CD4-positive, alpha-beta memory T cell (primary cell): ENCODE results near the gene NYNRIN. TPM values are rescaled to one million over a fixed set of nuclear protein-coding genes. Genes with fewer than 3 reads are reported as not detected.

Experiments used
- CTCF ChIA-PET: fragments of 350-600 bp; sonication (Branson Sonifier 250); formaldehyde crosslinking; loops from one replicate; lab custom pipeline; 2021; ENCODE audit warnings: inconsistent platforms; ENCODE audit not compliant: partially characterized antibody; lab: Charles Lee
- POLR2A ChIA-PET: fragments of 350-600 bp; sonication (Branson Sonifier 250); formaldehyde crosslinking; loops from one replicate; lab custom pipeline; 2021; ENCODE audit not compliant: partially characterized antibody; lab: Charles Lee
- DNase-seq, 5 donors: peaks; one replicate each; pipeline versions ENCODE4 v3.0.0 to v3.0.0-alpha.2; 2020 to 2022; ENCODE audit warnings: mixed read lengths in 1 of 5
- H3K27ac ChIP-seq: one replicate; pipeline ENCODE4 v1.7.0; 2013; ENCODE audit warnings: low read depth, low read length
- H3K27me3 ChIP-seq: 2 replicates; pipeline ENCODE4 v1.7.0; 2013; ENCODE audit warnings: mild to moderate bottlenecking, low read length, moderate library complexity; ENCODE audit not compliant: insufficient read depth
- H3K36me3 ChIP-seq: 2 replicates; pipeline ENCODE4 v1.7.0; 2013; ENCODE audit warnings: mild to moderate bottlenecking, low read length, moderate library complexity; ENCODE audit not compliant: insufficient read depth
- H3K4me1 ChIP-seq: 2 replicates; pipeline ENCODE4 v1.7.0; 2013; ENCODE audit warnings: mild to moderate bottlenecking, low read length, moderate library complexity; ENCODE audit not compliant: insufficient read depth
- H3K4me3 ChIP-seq, 2 donors: one replicate each; pipeline ENCODE4 v1.7.0; 2013; ENCODE audit warnings: low read length in 2 of 2, mild to moderate bottlenecking in 1 of 2
- H3K9me3 ChIP-seq, 2 donors: one replicate each; pipeline ENCODE4 v1.7.0; 2013; ENCODE audit warnings: low read length in 2 of 2, control low read depth in 1 of 2; ENCODE audit not compliant: control insufficient read depth in 1 of 2
- H3K27ac Mint-ChIP-seq, 7 donors: one replicate each; pipeline ENCODE4 v1.8.0; 2020 to 2021; ENCODE audit warnings: mixed read lengths in 7 of 7, mild to moderate bottlenecking in 6 of 7, inconsistent platforms in 3 of 7, moderate library complexity in 3 of 7
- H3K27me3 Mint-ChIP-seq, 2 donors: one replicate each; pipeline ENCODE4 v1.8.0; 2020 to 2021; ENCODE audit warnings: mixed read lengths in 2 of 2
- H3K36me3 Mint-ChIP-seq, 2 donors: one replicate each; pipeline ENCODE4 v1.8.0; 2020 to 2021; ENCODE audit warnings: mixed read lengths in 2 of 2, inconsistent platforms in 1 of 2, mild to moderate bottlenecking in 1 of 2
- H3K4me1 Mint-ChIP-seq, 4 donors: one replicate each; pipeline ENCODE4 v1.8.0; 2020 to 2021; ENCODE audit warnings: mixed read lengths in 4 of 4, mild to moderate bottlenecking in 1 of 4
- H3K4me3 Mint-ChIP-seq, 8 donors: one replicate each; pipeline ENCODE4 v1.8.0; 2020 to 2021; ENCODE audit warnings: mixed read lengths in 8 of 8, mild to moderate bottlenecking in 7 of 8, moderate library complexity in 6 of 8, inconsistent platforms in 3 of 8
- H3K9me3 Mint-ChIP-seq, 8 donors: one replicate each; pipeline ENCODE4 v1.8.0; 2020 to 2021; ENCODE audit warnings: mixed read lengths in 8 of 8, mild to moderate bottlenecking in 5 of 8, inconsistent platforms in 3 of 8, moderate library complexity in 1 of 8
- intact Hi-C: fragments of 100-400 bp; cut with micrococcal nuclease; formaldehyde crosslinking; loops from one replicate; pipeline ENCODE4 v1.15.1; 2023
- polyA plus RNA-seq, 2 donors: library from polyadenylated mRNA; unstranded; fragments of 300-500 nt; fragmentation: Illumina TruSeq; gene quantifications; one replicate each; pipeline ENCODE4 v1.2.3, GENCODE V29; 2021
- total RNA-seq, 2 experiments: library from RNA; stranded (reverse); gene quantifications; one replicate each; pipeline ENCODE4 v1.2.3, GENCODE V29; 2021

Gene NYNRIN
- total and polyA plus RNA-seq, 4 experiments from 2014 or later, result 0.02 to 0.32 TPM; not detected in 2

DNA sequence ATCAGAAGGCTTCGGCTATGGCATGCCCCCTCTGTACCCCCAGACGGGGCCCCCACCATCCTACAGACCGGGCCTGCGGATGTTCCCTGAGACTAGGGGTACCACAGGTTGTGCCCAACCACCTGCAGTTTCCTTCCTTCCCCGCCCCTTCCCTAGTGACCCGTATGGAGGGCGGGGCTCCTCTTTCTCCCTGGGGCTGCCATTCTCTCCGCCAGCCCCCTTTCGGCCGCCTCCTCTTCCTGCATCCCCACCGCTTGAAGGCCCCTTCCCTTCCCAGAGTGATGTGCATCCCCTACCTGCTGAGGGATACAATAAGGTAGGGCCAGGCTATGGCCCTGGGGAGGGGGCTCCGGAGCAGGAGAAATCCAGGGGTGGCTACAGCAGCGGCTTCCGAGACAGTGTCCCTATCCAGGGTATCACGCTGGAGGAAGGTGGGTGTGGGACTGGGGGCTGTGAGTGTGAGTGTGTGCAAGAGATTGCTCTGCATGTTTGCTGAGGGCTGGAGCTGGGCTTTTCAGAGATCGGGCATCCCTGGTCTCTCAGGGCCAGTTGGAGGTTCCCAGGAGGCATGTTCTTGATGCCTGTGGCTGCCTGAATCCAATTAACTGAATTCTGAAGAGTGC is 22.2 kb upstream of the NYNRIN start:
- Mint-ChIP-seq H3K27ac (no peak overlapping the region), H3K27me3 (peaks cover under 1 to 8% of the 10 kb centered on the region in 2 donors), H3K4me3 (no peak overlapping the region), H3K4me1 (no peaks in the 10 kb centered on the region), H3K36me3 (no peaks in the 10 kb centered on the region), H3K9me3 (no peaks in the 10 kb centered on the region)
- intact Hi-C loops, result no loop called here
- no peaks in the 10 kb centered on the region for H3K4me1 ChIP-seq
- H3K4me3 ChIP-seq, result no peak overlapping the region
- CTCF ChIA-PET, result no interaction called here
- no peaks in the 10 kb centered on the region for H3K9me3 ChIP-seq
- POLR2A ChIA-PET, result no interaction called here
- no peaks in the 10 kb centered on the region for H3K36me3 ChIP-seq
- no peaks in the 10 kb centered on the region for H3K27me3 ChIP-seq
- DNase-seq, result no peak
- H3K27ac ChIP-seq, result no peak overlapping the region

- no peaks in the 10 kb centered on the region for H3K4me1 Mint-ChIP-seq
- CTCF ChIA-PET, result no interaction called here
- intact Hi-C loops, result no loop called here
Measured at GRCh38 chr14:24377126-24377525, 21.7 kb upstream of the NYNRIN start.

GRCh38 chr14:24377657-24378056 is 21.1 kb upstream of the NYNRIN start:
- Mint-ChIP-seq H3K27me3 (peaks cover 0 to 8% of the 10 kb centered on the region in 2 donors), H3K27ac (no peak overlapping the region), H3K9me3 (no peaks in the 10 kb centered on the region), H3K36me3 (no peaks in the 10 kb centered on the region), H3K4me3 (no peak overlapping the region), H3K4me1 (no peaks in the 10 kb centered on the region)
- ChIA-PET POLR2A (no interaction called here), CTCF (no interaction called here)
- H3K4me1 ChIP-seq, result no peaks in the 10 kb centered on the region
- H3K4me3 ChIP-seq, result no peak overlapping the region
- H3K9me3 ChIP-seq, result no peaks in the 10 kb centered on the region
- no peaks in the 10 kb centered on the region for H3K27me3 ChIP-seq
- intact Hi-C loops, result no loop called here
- no peaks in the 10 kb centered on the region for H3K36me3 ChIP-seq
- H3K27ac ChIP-seq, result no peak overlapping the region
- no peak for DNase-seq

More at GRCh38 chr14:24377126-24377525, 21.7 kb upstream of the NYNRIN start:
- no peak overlapping the region for H3K4me3 ChIP-seq
- no peaks in the 10 kb centered on the region for H3K4me1 ChIP-seq
- Mint-ChIP-seq H3K27me3 (peaks cover 0 to 8% of the 10 kb centered on the region in 2 donors), H3K36me3 (no peaks in the 10 kb centered on the region), H3K9me3 (no peaks in the 10 kb centered on the region), H3K4me3 (no peak overlapping the region), H3K27ac (no peak overlapping the region)
- no peak overlapping the region for H3K27ac ChIP-seq
- POLR2A ChIA-PET, result no interaction called here
- H3K27me3 ChIP-seq, result no peaks in the 10 kb centered on the region
- DNase-seq, result no peak
- no peaks in the 10 kb centered on the region for H3K9me3 ChIP-seq
- H3K36me3 ChIP-seq, result no peaks in the 10 kb centered on the region

DNA sequence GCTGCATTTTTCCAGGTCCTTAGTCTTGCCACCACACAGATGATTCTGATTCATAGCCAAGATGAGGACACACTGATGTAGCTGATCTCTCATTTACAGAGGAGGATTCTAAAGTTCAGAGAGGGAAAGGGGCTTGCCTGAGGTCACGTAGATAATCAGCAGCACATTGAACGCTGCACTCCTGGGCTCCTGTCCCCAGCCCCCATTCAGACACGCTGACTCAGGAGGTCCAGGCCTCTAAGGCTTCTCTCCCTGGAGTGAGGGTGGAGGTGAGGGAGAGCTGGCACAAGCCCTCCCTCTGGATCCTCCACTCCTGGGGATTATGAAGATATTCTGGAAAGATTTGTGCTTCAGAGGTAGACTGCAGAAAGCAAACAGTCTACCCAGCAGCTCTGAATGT is 20.5 kb upstream of the NYNRIN start:
- H3K27ac Mint-ChIP-seq, result no peak overlapping the region
- intact Hi-C loops, result no loop called here
- POLR2A ChIA-PET, result no interaction called here

GRCh38 chr14:24378981-24379906 is 19.6 kb upstream of the NYNRIN start:
- intact Hi-C loops, result no loop called here
- H3K4me3 Mint-ChIP-seq, result no peak overlapping the region
- peaks cover 2 to 11% of the 10 kb centered on the region in 2 donors for H3K27me3 Mint-ChIP-seq
- Histone ChIP-seq H3K27me3 (no peaks in the 10 kb centered on the region), H3K4me3 (no peak overlapping the region), H3K27ac (no peak overlapping the region), H3K9me3 (no peaks in the 10 kb centered on the region), H3K4me1 (no peaks in the 10 kb centered on the region), H3K36me3 (no peaks in the 10 kb centered on the region)
- H3K36me3 Mint-ChIP-seq, result no peaks in the 10 kb centered on the region
- no peaks in the 10 kb centered on the region for H3K9me3 Mint-ChIP-seq
- ChIA-PET CTCF (no interaction called here), POLR2A (no interaction called here)
- DNase-seq, result no peak
- no peaks in the 10 kb centered on the region for H3K4me1 Mint-ChIP-seq
- H3K27ac Mint-ChIP-seq, result peak overlapping the region in 1 of 7 donors; percentile 52

More for the DNA sequence above, 20.5 kb upstream of the NYNRIN start:
- Histone ChIP-seq H3K9me3 (no peaks in the 10 kb centered on the region), H3K27ac (no peak overlapping the region), H3K4me3 (no peak overlapping the region), H3K27me3 (no peaks in the 10 kb centered on the region), H3K36me3 (no peaks in the 10 kb centered on the region), H3K4me1 (no peaks in the 10 kb centered on the region)
- Mint-ChIP-seq H3K9me3 (no peaks in the 10 kb centered on the region), H3K4me3 (no peak overlapping the region), H3K27me3 (peaks cover 0 to 8% of the 10 kb centered on the region in 2 donors), H3K4me1 (no peaks in the 10 kb centered on the region), H3K36me3 (no peaks in the 10 kb centered on the region)
- DNase-seq, result no peak
- CTCF ChIA-PET, result no interaction called here

DNA sequence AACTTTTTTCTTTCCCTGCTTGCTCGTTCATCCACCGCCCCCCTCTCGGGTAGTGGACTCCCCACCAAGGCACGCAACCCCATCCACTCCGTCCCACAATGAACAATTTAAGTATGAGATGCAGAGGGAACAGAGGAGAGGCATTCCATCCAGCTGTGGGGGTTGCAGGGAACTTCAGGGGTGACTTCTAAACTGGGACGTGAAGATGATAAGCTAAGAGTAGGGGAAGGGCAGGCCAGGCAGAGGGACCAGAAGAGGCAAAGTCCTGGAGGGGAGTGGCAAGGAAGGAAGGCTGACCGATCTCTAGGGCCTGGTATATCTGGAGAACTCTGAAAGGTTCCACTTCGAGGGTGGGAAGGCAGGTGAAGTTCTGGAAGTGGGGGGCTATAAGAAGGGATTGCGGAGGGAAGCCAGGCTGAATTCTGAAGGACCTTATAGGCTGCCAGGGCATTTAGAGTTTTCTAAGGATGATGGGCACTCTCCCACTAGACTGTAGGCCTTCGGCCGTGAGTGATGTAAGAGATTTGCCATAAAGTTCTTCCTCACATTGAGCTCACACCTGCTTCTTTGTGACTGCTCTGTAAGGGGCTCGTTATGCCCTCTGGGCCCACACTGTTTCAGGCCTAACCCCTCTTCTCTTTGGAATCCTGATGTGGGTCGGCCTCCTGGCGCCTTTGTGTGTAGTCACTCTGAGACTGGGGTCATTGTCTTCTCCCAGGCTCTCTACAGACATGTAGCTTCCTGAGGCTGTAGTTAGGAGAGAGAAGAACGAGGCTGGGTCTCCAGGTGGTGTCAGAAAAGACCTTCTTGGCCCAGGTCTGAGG is 18.7 kb upstream of the NYNRIN start:
- Histone ChIP-seq H3K36me3 (no peaks in the 10 kb centered on the region), H3K27me3 (no peaks in the 10 kb centered on the region), H3K4me1 (no peaks in the 10 kb centered on the region), H3K4me3 (no peak overlapping the region), H3K9me3 (no peaks in the 10 kb centered on the region), H3K27ac (no peak overlapping the region)
- peaks cover 2 to 8% of the 10 kb centered on the region in 2 donors for H3K27me3 Mint-ChIP-seq
- peak overlapping the region in 1 of 7 donors; percentile 19 for H3K27ac Mint-ChIP-seq
- intact Hi-C loops, result no loop called here
- no peak for DNase-seq
- H3K4me3 Mint-ChIP-seq, result no peak overlapping the region
- ChIA-PET CTCF (no interaction called here), POLR2A (interaction anchor here (0.9 kb wide), 1 partner anchor 24 kb away, joined by 3 read pairs; no protein-coding TSS in a partner anchor)
- no peaks in the 10 kb centered on the region for H3K9me3 Mint-ChIP-seq
- no peaks in the 10 kb centered on the region for H3K36me3 Mint-ChIP-seq
- no peaks in the 10 kb centered on the region for H3K4me1 Mint-ChIP-seq
